Mucosa of descending colon (tissue), 3 donors: ENCODE results near the gene PROZ. TPM values are rescaled to one million over a fixed set of nuclear protein-coding genes. Genes with fewer than 3 reads are reported as not detected.
A peak's percentile ranks its signal among the peaks of the same experiment; 100 is the strongest.

Experiments used
- ATAC-seq: fragments of 200-7000 bp; cut with Tn5 transposase; one replicate; pipeline ENCODE4 v1.9.1; 2020; ENCODE audit warnings: mild to moderate bottlenecking, moderate library complexity
- DNase-seq, 3 donors: peaks; one replicate each; pipeline ENCODE4 v3.0.0-alpha.2; 2020
- H3K36me3 ChIP-seq: fragments of 200-600 bp; one replicate; pipeline ENCODE4 v1.8.0; 2021; ENCODE audit warnings: low read depth, mild to moderate bottlenecking
- H3K4me1 ChIP-seq: fragments of 200-600 bp; one replicate; pipeline ENCODE4 v1.8.0; 2021; ENCODE audit warnings: low read depth, mild to moderate bottlenecking
- H3K4me3 ChIP-seq: fragments of 200-600 bp; one replicate; pipeline ENCODE4 v1.8.0; 2021; ENCODE audit warnings: mild to moderate bottlenecking
- H3K9me3 ChIP-seq: fragments of 200-600 bp; one replicate; pipeline ENCODE4 v1.8.0; 2021; ENCODE audit warnings: mild to moderate bottlenecking
- intact Hi-C, 2 donors: fragments of 100-400 bp; cut with DNase I in 1 of 2; cut with micrococcal nuclease in 1 of 2; formaldehyde crosslinking; loops; one replicate each; pipeline versions ENCODE4 v1.11.0 to v1.11.1; 2022; cut with DNase I, micrococcal nuclease
- total RNA-seq, 3 donors: library from RNA; stranded (reverse); fragmentation: NEBNext Ultra II Directional in 2 of 3; extraction: Animal tissue kit (Norgen Biotek cat#: 25700) in 2 of 3; gene quantifications; one replicate each; pipeline versions ENCODE4 v1.2.1 to v1.2.4, GENCODE V29; 2021 to 2023
- TF ChIP-seq, protein P1 (sequence below): fragments of 200-600 bp; IDR thresholded peaks from one replicate; pipeline ENCODE4 v1.8.0; 2022; ENCODE audit warnings: antibody characterized with exemption, mild to moderate bottlenecking
- donor health status: DM: no; HTN: no; CAD: no; lungs with moderate emphysema.
- donor health status: DM: no; HTN: no; CAD: no.
- donor health status: DM: no; HTN: yes; CAD: no.

PROZ gene
- total RNA-seq, 3 donors from 2014 or later: not detected

DNA sequence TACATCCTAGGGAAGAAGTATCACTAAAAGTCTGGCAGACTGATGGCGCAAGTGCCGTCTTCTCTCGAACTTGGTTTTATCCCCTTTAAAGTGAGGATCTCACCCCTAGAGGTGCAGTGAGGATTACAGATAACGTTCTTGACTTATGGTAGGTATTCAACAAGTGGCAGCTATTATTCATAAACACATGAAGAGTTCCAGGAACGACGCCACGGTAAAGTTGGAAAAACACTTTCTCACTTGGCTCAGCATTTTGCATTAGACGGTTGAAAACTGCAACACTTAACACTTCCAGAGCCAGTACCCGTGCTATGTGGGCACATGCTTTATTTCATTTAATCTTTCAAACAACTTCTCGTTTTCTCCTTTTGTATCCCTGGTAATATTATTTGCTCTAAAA is 8.7 kb downstream of the PROZ start:
- TF ChIP-seq, protein P1, sequence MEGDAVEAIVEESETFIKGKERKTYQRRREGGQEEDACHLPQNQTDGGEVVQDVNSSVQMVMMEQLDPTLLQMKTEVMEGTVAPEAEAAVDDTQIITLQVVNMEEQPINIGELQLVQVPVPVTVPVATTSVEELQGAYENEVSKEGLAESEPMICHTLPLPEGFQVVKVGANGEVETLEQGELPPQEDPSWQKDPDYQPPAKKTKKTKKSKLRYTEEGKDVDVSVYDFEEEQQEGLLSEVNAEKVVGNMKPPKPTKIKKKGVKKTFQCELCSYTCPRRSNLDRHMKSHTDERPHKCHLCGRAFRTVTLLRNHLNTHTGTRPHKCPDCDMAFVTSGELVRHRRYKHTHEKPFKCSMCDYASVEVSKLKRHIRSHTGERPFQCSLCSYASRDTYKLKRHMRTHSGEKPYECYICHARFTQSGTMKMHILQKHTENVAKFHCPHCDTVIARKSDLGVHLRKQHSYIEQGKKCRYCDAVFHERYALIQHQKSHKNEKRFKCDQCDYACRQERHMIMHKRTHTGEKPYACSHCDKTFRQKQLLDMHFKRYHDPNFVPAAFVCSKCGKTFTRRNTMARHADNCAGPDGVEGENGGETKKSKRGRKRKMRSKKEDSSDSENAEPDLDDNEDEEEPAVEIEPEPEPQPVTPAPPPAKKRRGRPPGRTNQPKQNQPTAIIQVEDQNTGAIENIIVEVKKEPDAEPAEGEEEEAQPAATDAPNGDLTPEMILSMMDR: no peak
- intact Hi-C loops: no loop called here
- Histone ChIP-seq H3K9me3 (no peaks in the 10 kb centered on the region), H3K4me1 (peaks cover 2% of the 10 kb centered on the region), H3K4me3 (no peak overlapping the region), H3K36me3 (no peaks in the 10 kb centered on the region)
- ATAC-seq: peak; percentile 16
- DNase-seq: no peak

DNA sequence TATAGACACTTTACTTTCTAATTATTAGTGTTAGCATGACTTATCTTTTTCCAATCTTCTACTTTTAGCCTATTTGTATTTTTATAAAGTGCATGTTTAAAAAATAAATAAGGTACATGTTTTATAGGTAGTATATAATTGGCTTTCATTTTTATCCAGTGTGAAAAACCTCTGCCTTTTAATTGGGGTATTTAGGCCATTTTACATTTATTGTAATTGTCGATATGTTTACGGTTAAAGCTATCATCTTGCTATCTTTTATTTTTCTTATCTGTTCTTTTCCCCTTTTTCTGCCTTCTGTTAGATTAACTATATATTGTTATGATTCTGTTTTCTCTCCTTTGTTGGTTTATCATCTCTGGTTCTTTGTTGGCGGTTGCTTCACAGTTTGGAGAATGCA is 9.1 kb downstream of the PROZ start:
- no peaks in the 10 kb centered on the region for H3K9me3 ChIP-seq
- H3K4me1 ChIP-seq: peaks cover 2% of the 10 kb centered on the region
- TF ChIP-seq, protein P1: no peak
- DNase-seq (no peak), ATAC-seq (no peak)
- H3K4me3 ChIP-seq: no peak overlapping the region
- intact Hi-C loops: no loop called here
- H3K36me3 ChIP-seq: no peaks in the 10 kb centered on the region

GRCh38 chr13:113168211-113168610 is 9.8 kb downstream of the PROZ start:
- H3K9me3 ChIP-seq: no peaks in the 10 kb centered on the region
- intact Hi-C loops: no loop called here
- H3K4me1 ChIP-seq: peaks cover 2% of the 10 kb centered on the region
- H3K4me3 ChIP-seq: no peak overlapping the region
- no peaks in the 10 kb centered on the region for H3K36me3 ChIP-seq
- no peak for DNase-seq
- ATAC-seq: no peak
- TF ChIP-seq, protein P1: no peak

- Histone ChIP-seq H3K9me3 (no peaks in the 10 kb centered on the region), H3K36me3 (no peaks in the 10 kb centered on the region), H3K4me1 (peaks cover 2% of the 10 kb centered on the region), H3K4me3 (no peak overlapping the region)
- ATAC-seq (peak; percentile 48), DNase-seq (no peak)
- intact Hi-C loops: no loop called here
- TF ChIP-seq, protein P1: no peak
Measured at GRCh38 chr13:113169277-113170272, 11.1 kb downstream of the PROZ start.

- no peaks in the 10 kb centered on the region for H3K36me3 ChIP-seq
- TF ChIP-seq, protein P1: no peak
- no peak overlapping the region for H3K4me3 ChIP-seq
- ATAC-seq (peak; percentile 43), DNase-seq (no peak)
- H3K4me1 ChIP-seq: peaks cover 2% of the 10 kb centered on the region
- intact Hi-C loops: no loop called here
- H3K9me3 ChIP-seq: no peaks in the 10 kb centered on the region
Measured at GRCh38 chr13:113170511-113170910, 12.1 kb downstream of the PROZ start.
